HepG2 (cell line): ENCODE data around the gene TDG. TPM values are rescaled to one million over a fixed set of nuclear protein-coding genes. Genes with fewer than 3 reads are reported as not detected.

ENCODE experiments used
- AGO2 ChIP-seq: fragments of 200-400 bp; formaldehyde crosslinking; optimal IDR thresholded peaks from 2 replicates; pipeline ENCODE3; 2017; ENCODE audit warnings: mild to moderate bottlenecking, low read depth, low read length, moderate library complexity
- ARID2 ChIP-seq: sonication (generic); formaldehyde crosslinking; IDR thresholded peaks from 2 replicates; pipeline ENCODE4 v1.8.1; 2022; ENCODE audit warnings: mild to moderate bottlenecking, missing genetic modification reagents, borderline replicate concordance
- ARNT ChIP-seq: fragments of 450-650 bp; IDR thresholded peaks from 2 replicates; pipeline ENCODE4 v1.6.1; 2017
- ATRX ChIP-seq: sonication (generic); formaldehyde crosslinking; IDR thresholded peaks from 2 replicates; pipeline ENCODE4 v1.4.0; 2020; ENCODE audit warnings: missing genetic modification reagents, borderline replicate concordance
- DZIP1 ChIP-seq: sonication (generic); formaldehyde crosslinking; IDR thresholded peaks from 2 replicates; pipeline ENCODE4 v1.5.0; 2020; ENCODE audit warnings: mild to moderate bottlenecking, missing genetic modification reagents
- ETV6 ChIP-seq: sonication (generic); formaldehyde crosslinking; conservative IDR thresholded peaks from 2 replicates; pipeline ENCODE4 v1.4.0; 2020; ENCODE audit warnings: missing genetic modification reagents
- FOXC1 ChIP-seq: sonication (generic); formaldehyde crosslinking; IDR thresholded peaks from 2 replicates; pipeline ENCODE4 v1.8.0; 2022; ENCODE audit warnings: mild to moderate bottlenecking, missing genetic modification reagents, borderline replicate concordance
- FOXP4 ChIP-seq: sonication (generic); formaldehyde crosslinking; IDR thresholded peaks from 2 replicates; pipeline ENCODE4 v1.4.0; 2020; ENCODE audit warnings: missing genetic modification reagents
- GFI1 ChIP-seq: sonication (generic); formaldehyde crosslinking; IDR thresholded peaks from 2 replicates; pipeline ENCODE4 v1.5.0; 2020; ENCODE audit warnings: missing genetic modification reagents, mild to moderate bottlenecking, borderline replicate concordance
- KLF12 ChIP-seq: sonication (generic); formaldehyde crosslinking; IDR thresholded peaks from 2 replicates; pipeline ENCODE4 v1.4.0; 2020; ENCODE audit warnings: missing genetic modification reagents, borderline replicate concordance
- LCORL ChIP-seq, 2 experiments: fragments of 450-650 bp in 1 of 2; sonication (generic) in 1 of 2; formaldehyde crosslinking in 1 of 2; IDR thresholded peaks; 2 replicates each; pipeline versions ENCODE4 v1.5.0 to v1.6.1; 2017 to 2020; ENCODE audit warnings: antibody characterized with exemption in 1 of 2, missing genetic modification reagents in 1 of 2
- POLR2AphosphoS5 ChIP-seq: IDR thresholded peaks from 2 replicates; pipeline ENCODE4 v1.6.1; 2012; ENCODE audit warnings: low read depth, low read length
- REPIN1 ChIP-seq: sonication (generic); formaldehyde crosslinking; IDR thresholded peaks from 2 replicates; pipeline ENCODE4 v1.8.0; 2022; ENCODE audit warnings: missing genetic modification reagents, low read depth, mild to moderate bottlenecking, borderline replicate concordance
- SRSF9 ChIP-seq: fragments of 200-400 bp; formaldehyde crosslinking; IDR thresholded peaks from 2 replicates; pipeline ENCODE4 v1.6.1; 2018; ENCODE audit warnings: borderline replicate concordance, mild to moderate bottlenecking, low read depth, low read length; ENCODE audit not compliant: insufficient read depth, poor library complexity, severe bottlenecking
- TAF1 ChIP-seq: sonication (generic); formaldehyde crosslinking; IDR thresholded peaks from 2 replicates; pipeline ENCODE4 v1.4.0; 2020; ENCODE audit warnings: missing genetic modification reagents
- THYN1 ChIP-seq: sonication (generic); formaldehyde crosslinking; IDR thresholded peaks from 2 replicates; pipeline ENCODE4 v1.8.1; 2023; ENCODE audit warnings: low read depth, mild to moderate bottlenecking, moderate library complexity, missing genetic modification reagents, borderline replicate concordance
- ZBTB34 ChIP-seq: sonication (generic); formaldehyde crosslinking; IDR thresholded peaks from 2 replicates; pipeline ENCODE4 v1.8.0; 2022; ENCODE audit warnings: mild to moderate bottlenecking, missing genetic modification reagents
- ZFYVE20 ChIP-seq: sonication (generic); formaldehyde crosslinking; IDR thresholded peaks from 2 replicates; pipeline ENCODE4 v1.8.0; 2023; ENCODE audit warnings: low read depth, mild to moderate bottlenecking, moderate library complexity, missing genetic modification reagents, borderline replicate concordance
- ZNF652 ChIP-seq: IDR thresholded peaks from 2 replicates; pipeline ENCODE4 v1.6.1; 2016; ENCODE audit warnings: low read depth, borderline replicate concordance
- polyA plus RNA-seq, 8 experiments: library from polyadenylated mRNA; depleted of rRNA in 3 of 8; stranded (reverse) in 7 of 8; unstranded in 1 of 8; fragments of >200 nt; fragmentation: Illumina TruSeq in 4 of 8; extraction: Trizol in 4 of 8; gene quantifications; 2 replicates each; pipeline versions ENCODE4 v1.2.1 to v1.2.3, GENCODE V29; 2011 to 2016; ENCODE audit warnings: low read depth in 4 of 8, missing spikeins in 1 of 8, mixed read lengths in 1 of 8; ENCODE audit not compliant: insufficient read depth in 1 of 8
- total RNA-seq, 5 experiments: library from RNA; depleted of rRNA; stranded (reverse); fragments of >200 nt; fragmentation: Illumina TruSeq; extraction: Trizol; gene quantifications; 2 replicates each; pipeline ENCODE4 v1.2.3, GENCODE V29; 2016; ENCODE audit warnings: low read depth in 1 of 5

The TDG gene
- total and polyA plus RNA-seq, 2 of the 13 experiments (the other 11 are each of a cell fraction or from before 2014, with no cell fraction given) = 14.2 to 19.5 TPM

- TF ChIP-seq AGO2 = peak; percentile 81
- TF ChIP-seq THYN1 (CRISPR knock-in tag) = 0 out of 2 replicates have a peak, but pooled peaks have one; percentile 47
- peak; percentile 52; the same call in 1 of the 2 replicates for TF ChIP-seq LCORL (IDR thresholded peaks at IDR 0.05)
- peak; percentile 59 for TF ChIP-seq LCORL (CRISPR knock-in tag; IDR thresholded peaks at IDR 0.05)
- TF ChIP-seq POLR2AphosphoS5 = peak; percentile 90
- TF ChIP-seq KLF12 (CRISPR knock-in tag) = peak; percentile 71; the same call in 1 of the 2 replicates
- no peak for TF ChIP-seq DZIP1 (CRISPR knock-in tag)
- TF ChIP-seq FOXC1 (CRISPR knock-in tag) = peak; percentile 96
- TF ChIP-seq REPIN1 (CRISPR knock-in tag) = peak; percentile 53; the same call in 1 of the 2 replicates
- TF ChIP-seq ETV6 (CRISPR knock-in tag) = peak; percentile 80
- TF ChIP-seq ATRX (CRISPR knock-in tag) = no peak
- TF ChIP-seq ZNF652 (CRISPR knock-in tag) = 0 out of 2 replicates have a peak, but pooled peaks have one; percentile 13
- peak; percentile 20; the same call in 1 of the 2 replicates for TF ChIP-seq ZBTB34 (CRISPR knock-in tag)
- peak; percentile 46 for TF ChIP-seq GFI1 (CRISPR knock-in tag)
- TF ChIP-seq SRSF9 = no peak
- TF ChIP-seq ARID2 (CRISPR knock-in tag) = peak; percentile 88
- no peak for TF ChIP-seq ARNT
- TF ChIP-seq ZFYVE20 (CRISPR knock-in tag) = no peak
- peak; percentile 95 for TF ChIP-seq TAF1
- TF ChIP-seq FOXP4 (CRISPR knock-in tag) = peak; percentile 47
Observed at GRCh38 chr12:103965590-103966504, at the start of gene TDG (continued).
